DND-41 (cell line): Measurements from ENCODE around the gene AP1B1.

Experiments used
- EZH2 ChIP-seq: IDR thresholded peaks from 3 replicates; pipeline ENCODE4 v1.6.1; 2012; ENCODE audit warnings: borderline replicate concordance, low read depth, mild to moderate bottlenecking, moderate library complexity, low read length, inconsistent platforms; ENCODE audit not compliant: severe bottlenecking
- TF ChIP-seq, protein P1 (sequence below): IDR thresholded peaks from 2 replicates; pipeline ENCODE4 v1.5.1; 2012; ENCODE audit warnings: borderline replicate concordance, low read length, moderate library complexity, mild to moderate bottlenecking; ENCODE audit not compliant: poor library complexity, severe bottlenecking; ENCODE audit errors: extremely low read depth

DNA sequence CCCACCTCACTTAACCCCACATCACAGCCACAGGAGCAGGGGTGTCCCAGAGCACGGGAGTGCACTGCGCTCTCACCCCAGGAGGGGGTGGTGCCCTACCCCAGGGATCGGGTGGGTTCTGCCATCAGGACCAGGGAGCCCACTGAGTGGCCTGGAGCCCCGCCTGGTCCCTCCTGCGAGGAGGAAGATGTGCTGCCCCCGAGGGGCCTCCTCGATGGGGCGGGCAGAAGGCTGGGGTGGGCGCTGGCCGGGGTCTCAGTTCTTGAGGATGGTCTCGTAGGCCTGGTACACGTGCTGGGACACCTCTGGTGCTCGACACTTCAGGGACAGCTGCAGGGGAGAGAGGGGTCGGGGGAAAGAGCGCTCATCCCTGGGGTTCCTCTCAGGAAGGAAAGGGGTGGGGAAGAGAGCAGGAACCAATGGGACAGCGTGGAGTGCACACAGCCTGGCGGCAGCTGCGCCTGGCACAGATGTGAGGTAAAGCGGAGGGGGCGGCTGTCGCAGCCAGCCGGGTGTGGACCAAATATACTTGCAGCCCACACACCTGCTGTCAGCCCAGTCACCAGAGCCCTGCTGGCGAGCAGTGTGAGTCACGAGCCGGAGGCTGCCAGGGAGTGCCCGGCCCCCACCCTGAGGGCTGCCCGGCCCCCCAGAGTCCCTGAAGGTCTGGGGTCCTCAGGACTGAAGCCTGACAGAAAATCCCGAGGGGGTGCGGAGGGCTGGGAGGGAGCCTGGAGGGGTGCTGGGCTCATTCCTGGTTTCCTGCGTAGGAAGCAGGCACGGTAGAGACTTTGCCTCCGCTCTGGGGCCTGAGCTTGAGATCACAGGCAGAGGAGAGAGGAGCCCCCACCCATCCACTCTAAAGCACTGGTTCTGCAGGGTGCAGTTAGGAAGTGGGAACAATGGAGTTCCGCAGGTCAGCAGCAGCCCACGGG lies 59.5 kb downstream of the AP1B1 start:
- TF ChIP-seq, protein P1, sequence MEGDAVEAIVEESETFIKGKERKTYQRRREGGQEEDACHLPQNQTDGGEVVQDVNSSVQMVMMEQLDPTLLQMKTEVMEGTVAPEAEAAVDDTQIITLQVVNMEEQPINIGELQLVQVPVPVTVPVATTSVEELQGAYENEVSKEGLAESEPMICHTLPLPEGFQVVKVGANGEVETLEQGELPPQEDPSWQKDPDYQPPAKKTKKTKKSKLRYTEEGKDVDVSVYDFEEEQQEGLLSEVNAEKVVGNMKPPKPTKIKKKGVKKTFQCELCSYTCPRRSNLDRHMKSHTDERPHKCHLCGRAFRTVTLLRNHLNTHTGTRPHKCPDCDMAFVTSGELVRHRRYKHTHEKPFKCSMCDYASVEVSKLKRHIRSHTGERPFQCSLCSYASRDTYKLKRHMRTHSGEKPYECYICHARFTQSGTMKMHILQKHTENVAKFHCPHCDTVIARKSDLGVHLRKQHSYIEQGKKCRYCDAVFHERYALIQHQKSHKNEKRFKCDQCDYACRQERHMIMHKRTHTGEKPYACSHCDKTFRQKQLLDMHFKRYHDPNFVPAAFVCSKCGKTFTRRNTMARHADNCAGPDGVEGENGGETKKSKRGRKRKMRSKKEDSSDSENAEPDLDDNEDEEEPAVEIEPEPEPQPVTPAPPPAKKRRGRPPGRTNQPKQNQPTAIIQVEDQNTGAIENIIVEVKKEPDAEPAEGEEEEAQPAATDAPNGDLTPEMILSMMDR: no peak
- no peak for TF ChIP-seq EZH2
